Keratinocyte (primary cell): ENCODE measurements around the gene RAB6C. TPM values are rescaled to one million over a fixed set of nuclear protein-coding genes. Genes with fewer than 3 reads are reported as not detected.
"Not testable (repeated sequence)": the region's sequence is repeated elsewhere in the genome, so short reads cannot be mapped to it uniquely, and the experiment has no call there.

Experiments
- DNase-seq: peaks from one replicate; pipeline ENCODE4 v3.0.0-alpha.2; 2011; ENCODE audit warnings: low read depth, missing footprints, low spot score
- FAIRE-seq: peaks from 2 replicates; lab custom pipeline; 2011; peaks lifted over from hg19 to GRCh38; lab: Jason Lieb, UNC
- H2AFZ ChIP-seq: 2 replicates; pipeline ENCODE4 v1.6.0; 2012; ENCODE audit warnings: low read length, control low read depth, inconsistent platforms; ENCODE audit not compliant: control insufficient read depth
- H3K27ac ChIP-seq: 2 replicates; pipeline ENCODE4 v1.5.1; 2011; ENCODE audit warnings: low read length; ENCODE audit not compliant: control insufficient read depth, insufficient read depth
- H3K27me3 ChIP-seq: 3 replicates; pipeline ENCODE4 v1.6.0; 2011; ENCODE audit warnings: low read length; ENCODE audit not compliant: control insufficient read depth, insufficient read depth; ENCODE audit errors: extremely low read depth
- H3K36me3 ChIP-seq, 2 experiments: 2 replicates in 1 of 2; 3 replicates in 1 of 2; pipeline ENCODE4 v1.5.1; 2011; ENCODE audit warnings: low read length in 2 of 2, mild to moderate bottlenecking in 1 of 2; ENCODE audit not compliant: control insufficient read depth in 2 of 2, insufficient read depth in 2 of 2; ENCODE audit errors: extremely low read depth in 1 of 2
- H3K4me1 ChIP-seq: 3 replicates; pipeline ENCODE4 v1.5.1; 2011; ENCODE audit warnings: low read length; ENCODE audit not compliant: control insufficient read depth, insufficient read depth; ENCODE audit errors: extremely low read depth
- H3K4me2 ChIP-seq: 3 replicates; pipeline ENCODE4 v1.6.0; 2011; ENCODE audit warnings: low read depth, low read length; ENCODE audit not compliant: control insufficient read depth, insufficient read depth; ENCODE audit errors: extremely low read depth
- H3K4me3 ChIP-seq, 3 experiments: fragments of 200-600 bp in 1 of 3; sonication (generic) in 1 of 3; 2 replicates in 2 of 3; 3 replicates in 1 of 3; pipeline ENCODE4 v1.5.1; 2011 to 2016; ENCODE audit warnings: low read length in 3 of 3, mild to moderate bottlenecking in 3 of 3, control low read depth in 2 of 3, inconsistent platforms in 1 of 3, low read depth in 1 of 3, mixed read lengths in 1 of 3, mixed run types in 1 of 3, moderate library complexity in 1 of 3; ENCODE audit not compliant: control insufficient read depth in 2 of 3, insufficient read depth in 2 of 3; ENCODE audit errors: extremely low read depth in 1 of 3
- H3K79me2 ChIP-seq: 2 replicates; pipeline ENCODE4 v1.6.0; 2012; ENCODE audit warnings: low read length; ENCODE audit not compliant: control insufficient read depth, insufficient read depth
- H3K9ac ChIP-seq: 3 replicates; pipeline ENCODE4 v1.6.0; 2011; ENCODE audit warnings: low read length; ENCODE audit not compliant: control insufficient read depth, insufficient read depth; ENCODE audit errors: extremely low read depth
- H3K9me1 ChIP-seq: 3 replicates; pipeline ENCODE4 v1.6.0; 2011; ENCODE audit warnings: low read length; ENCODE audit not compliant: control insufficient read depth, insufficient read depth; ENCODE audit errors: extremely low read depth
- H3K9me3 ChIP-seq: 2 replicates; pipeline ENCODE4 v1.5.1; 2012; ENCODE audit warnings: low read depth, low read length; ENCODE audit not compliant: control insufficient read depth
- H4K20me1 ChIP-seq: 3 replicates; pipeline ENCODE4 v1.6.0; 2011; ENCODE audit warnings: low read length; ENCODE audit not compliant: control insufficient read depth, insufficient read depth; ENCODE audit errors: extremely low read depth
- dilution Hi-C: fragments of 300-500 bp; cut with MboI; formaldehyde crosslinking; loops from one replicate; pipeline ENCODE4 v1.7.0; 2020; ENCODE audit warnings: low sequenced_read_pairs; ENCODE audit not compliant: extremely low pct_ligation_motif_present
- polyA plus RNA-seq, 5 experiments: library from polyadenylated mRNA; depleted of rRNA in 3 of 5; stranded (reverse) in 3 of 5; stranded (forward) in 1 of 5; unstranded in 1 of 5; fragments of >200 nt; gene quantifications; 1 replicate in 1 of 5; 2 replicates in 3 of 5; 3 replicates in 1 of 5; pipeline versions ENCODE4 v1.2.1 to v1.2.3, GENCODE V29; 2011 to 2012; ENCODE audit warnings: missing spikeins in 2 of 5, low read depth in 1 of 5, low replicate concordance in 1 of 5

The RAB6C gene
- polyA plus RNA-seq, 1 donor (not counting 4 experiments of a cell fraction or from before 2014, with no cell fraction given): not detected

DNA sequence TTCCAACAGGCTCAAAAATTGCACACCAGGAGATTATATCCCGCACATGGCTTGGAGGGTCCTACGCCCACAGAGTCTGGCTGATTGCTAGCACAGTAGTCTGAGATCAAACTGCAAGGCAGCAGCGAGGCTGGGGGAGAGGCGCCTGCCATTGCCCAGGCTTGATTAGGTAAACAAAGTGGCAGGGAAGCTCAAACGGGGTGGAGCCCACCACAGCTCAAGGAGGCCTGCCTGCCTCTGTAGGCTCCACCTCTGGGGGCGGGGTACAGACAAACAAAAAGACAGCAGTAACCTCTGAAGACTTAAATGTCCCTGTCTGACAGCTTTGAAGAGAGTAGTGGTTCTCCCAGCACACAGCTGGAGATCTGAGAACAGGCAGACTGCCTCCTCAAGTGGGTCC is 19.3 kb downstream of the RAB6C start:
- H3K27me3 ChIP-seq, H3K79me2 ChIP-seq, H3K27ac ChIP-seq, H4K20me1 ChIP-seq, H3K4me2 ChIP-seq, H2AFZ ChIP-seq, H3K4me3 ChIP-seq, DNase-seq, FAIRE-seq, H3K4me1 ChIP-seq, H3K9me1 ChIP-seq, H3K9me3 ChIP-seq, dilution Hi-C loops, H3K9ac ChIP-seq, H3K36me3 ChIP-seq: not testable (repeated sequence)

DNA sequence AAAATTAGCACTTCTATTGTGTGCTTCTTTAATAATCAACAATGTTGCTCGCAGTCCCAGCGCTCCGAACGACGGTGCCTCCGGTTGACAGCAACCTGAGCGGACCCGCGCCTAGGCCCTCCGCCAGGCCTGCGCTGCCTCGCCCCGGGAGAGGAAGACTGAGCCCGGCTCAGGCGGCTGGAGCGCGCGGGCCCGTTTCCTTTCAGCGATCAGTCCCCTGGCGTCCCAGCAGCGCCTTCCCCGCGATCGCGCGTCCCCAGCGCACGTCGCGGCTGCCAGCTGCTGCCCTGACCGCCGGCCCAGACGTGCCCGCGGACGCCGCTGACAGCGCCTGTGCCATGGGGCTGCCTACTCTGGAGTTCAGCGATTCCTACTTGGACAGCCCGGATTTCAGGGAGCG is 26.4 kb downstream of the RAB6C start:
- H3K9ac ChIP-seq, DNase-seq, H3K27ac ChIP-seq, H3K9me3 ChIP-seq, FAIRE-seq, H3K4me2 ChIP-seq, H3K36me3 ChIP-seq, H3K79me2 ChIP-seq, H4K20me1 ChIP-seq, H3K9me1 ChIP-seq, H3K27me3 ChIP-seq, H3K4me3 ChIP-seq, H2AFZ ChIP-seq, dilution Hi-C loops, H3K4me1 ChIP-seq: not testable (repeated sequence)

DNA sequence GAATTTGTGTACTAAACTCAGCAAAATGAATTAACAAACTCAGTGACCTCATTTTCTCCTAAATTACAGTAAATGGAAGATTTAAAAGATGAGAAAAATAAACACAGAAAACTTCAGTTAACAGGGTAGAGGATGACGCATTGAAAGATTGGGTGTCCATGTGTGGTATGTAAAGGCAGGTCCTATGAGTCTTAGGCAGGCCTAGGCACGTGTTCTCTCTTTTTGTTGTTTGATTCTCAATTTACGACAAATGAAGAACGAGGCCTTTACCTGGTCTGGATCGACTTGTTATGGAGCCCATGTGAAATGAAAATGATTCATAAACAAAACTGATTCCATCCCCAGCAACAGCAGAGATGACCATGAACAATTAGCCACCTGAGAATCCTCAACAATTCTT is 37.2 kb downstream of the RAB6C start:
- H3K9me1 ChIP-seq, H3K4me1 ChIP-seq, H3K79me2 ChIP-seq, H3K4me3 ChIP-seq, H3K36me3 ChIP-seq, dilution Hi-C loops, H3K4me2 ChIP-seq, H4K20me1 ChIP-seq, FAIRE-seq, H3K9me3 ChIP-seq, H3K27me3 ChIP-seq, H3K9ac ChIP-seq, H2AFZ ChIP-seq, H3K27ac ChIP-seq: not testable (repeated sequence)
- DNase-seq: peak; percentile 7
